HG02840 (cell line): ENCODE results near the gene ZNF202.
"Not testable (repeated sequence)": the region's sequence is repeated elsewhere in the genome, so short reads cannot be mapped to it uniquely, and the experiment has no call there.

ENCODE experiments used
- ATAC-seq: cut with Tn5 transposase; IDR thresholded peaks from one replicate; pipeline ENCODE4 v1.9.1; 2021; ENCODE audit warnings: mild to moderate bottlenecking, moderate library complexity, moderate number of reproducible peaks; ENCODE audit not compliant: unreplicated experiment, low FRiP score

ZNF202 gene

DNA sequence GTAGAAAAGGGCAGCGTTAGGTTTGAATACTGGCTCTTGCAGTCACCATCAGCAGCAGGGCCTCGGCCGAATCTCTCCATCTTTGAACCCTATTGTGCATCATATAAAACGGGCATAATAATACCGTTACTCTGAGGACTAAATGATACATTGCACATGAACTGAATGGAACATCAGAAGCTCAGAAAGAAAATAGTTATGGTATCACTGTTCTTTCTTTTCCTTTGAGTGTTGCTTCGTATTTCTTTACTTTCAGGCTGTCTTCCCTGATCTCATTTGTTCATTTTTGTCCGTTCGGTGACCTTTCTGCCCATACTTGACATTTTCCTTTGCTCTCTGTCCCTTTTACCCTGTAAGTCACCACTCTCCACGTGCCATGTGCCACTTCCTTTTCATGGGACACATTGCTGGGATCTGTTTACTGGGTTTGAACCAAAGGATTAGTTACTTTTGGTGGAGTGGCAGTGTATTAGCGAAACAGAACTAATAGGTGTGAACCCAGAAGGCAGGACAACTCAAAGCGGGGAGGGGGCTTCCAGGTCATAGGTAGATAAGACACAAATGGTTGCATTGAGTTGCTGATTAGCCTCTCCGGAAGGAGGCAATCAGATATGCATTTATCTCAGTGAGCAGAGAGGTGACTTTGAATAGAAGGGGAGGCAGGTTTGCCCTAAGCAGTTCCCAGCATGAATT, 717 bp upstream of the ZNF202 start:
- no peak for ATAC-seq

DNA sequence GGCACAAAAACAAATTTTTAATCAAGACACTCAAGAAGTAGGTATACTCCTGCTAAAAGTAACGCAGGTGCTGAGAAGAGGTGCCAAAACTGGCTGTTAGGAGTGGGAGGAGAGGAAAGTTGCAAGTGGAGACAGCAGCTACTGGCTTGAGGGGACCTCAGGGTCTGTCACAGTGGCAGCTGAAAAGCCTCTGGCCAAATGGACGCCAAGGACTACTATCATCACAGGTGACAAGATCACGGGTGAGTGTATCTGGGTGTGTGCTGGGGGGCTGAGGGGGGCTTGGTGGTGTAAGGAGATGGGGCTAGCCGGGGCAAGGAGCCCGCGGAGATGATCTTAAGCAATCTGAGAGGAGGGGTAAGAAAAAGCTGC, 687 bp downstream of the ZNF202 start:
- ATAC-seq = peak; percentile 0

DNA sequence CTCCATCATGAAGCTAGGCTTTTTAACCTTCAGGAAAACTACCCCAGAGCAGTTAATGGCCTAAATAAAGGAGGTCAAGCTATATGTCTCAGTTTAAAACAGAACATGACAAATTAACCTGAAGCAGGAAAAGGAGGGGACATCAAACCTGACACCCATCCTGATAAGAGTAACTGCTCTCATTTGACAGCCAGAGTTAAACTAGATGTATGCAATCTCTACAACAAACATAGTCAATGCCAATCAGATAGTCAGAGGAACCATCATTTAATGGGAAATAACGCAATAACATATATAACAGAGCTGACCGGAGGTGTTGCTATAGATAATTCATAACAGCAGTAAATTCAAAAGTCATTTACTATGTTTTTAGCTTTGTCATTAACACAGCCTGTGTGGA, 3.1 kb downstream of the ZNF202 start:
- ATAC-seq = no peak

DNA sequence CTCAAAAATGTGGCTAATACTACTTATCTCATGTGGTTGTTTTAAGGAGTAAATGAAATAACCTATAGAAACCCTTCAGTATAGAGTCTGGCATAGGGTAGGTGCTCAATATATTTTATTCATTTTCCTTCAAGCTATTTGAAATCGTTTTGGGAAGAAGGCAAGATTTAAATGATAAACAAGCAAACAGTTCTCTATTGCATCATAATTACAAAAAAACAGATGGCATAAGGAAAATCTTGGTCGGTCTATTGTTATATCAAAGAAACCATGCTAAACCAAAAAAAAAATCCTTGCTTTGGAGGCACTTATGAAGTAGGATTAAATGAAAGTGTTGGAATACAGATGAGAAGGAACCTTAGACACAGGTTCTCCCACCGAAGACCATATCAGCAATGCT, 4.7 kb downstream of the ZNF202 start:
- no peak for ATAC-seq

DNA sequence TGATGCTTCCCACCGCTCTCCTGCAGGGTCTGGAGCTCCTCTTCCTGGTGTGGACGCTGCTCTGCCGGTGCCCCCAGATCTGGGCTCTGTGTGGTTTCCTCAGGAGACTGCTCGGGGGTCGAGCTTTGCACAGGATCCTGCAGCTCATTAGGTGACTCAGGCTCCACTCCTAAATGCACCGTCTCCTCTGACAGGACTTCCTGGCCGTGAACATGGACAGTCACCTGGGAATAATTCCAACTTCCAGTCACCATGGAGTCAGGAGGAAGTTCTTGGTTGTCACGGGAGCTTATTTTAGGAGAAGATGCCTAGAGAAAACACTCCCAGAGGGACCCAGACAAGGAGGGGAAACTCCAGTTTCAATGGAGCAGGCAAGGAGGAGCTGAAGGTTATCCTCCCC, 11.9 kb downstream of the ZNF202 start:
- ATAC-seq = no peak

DNA sequence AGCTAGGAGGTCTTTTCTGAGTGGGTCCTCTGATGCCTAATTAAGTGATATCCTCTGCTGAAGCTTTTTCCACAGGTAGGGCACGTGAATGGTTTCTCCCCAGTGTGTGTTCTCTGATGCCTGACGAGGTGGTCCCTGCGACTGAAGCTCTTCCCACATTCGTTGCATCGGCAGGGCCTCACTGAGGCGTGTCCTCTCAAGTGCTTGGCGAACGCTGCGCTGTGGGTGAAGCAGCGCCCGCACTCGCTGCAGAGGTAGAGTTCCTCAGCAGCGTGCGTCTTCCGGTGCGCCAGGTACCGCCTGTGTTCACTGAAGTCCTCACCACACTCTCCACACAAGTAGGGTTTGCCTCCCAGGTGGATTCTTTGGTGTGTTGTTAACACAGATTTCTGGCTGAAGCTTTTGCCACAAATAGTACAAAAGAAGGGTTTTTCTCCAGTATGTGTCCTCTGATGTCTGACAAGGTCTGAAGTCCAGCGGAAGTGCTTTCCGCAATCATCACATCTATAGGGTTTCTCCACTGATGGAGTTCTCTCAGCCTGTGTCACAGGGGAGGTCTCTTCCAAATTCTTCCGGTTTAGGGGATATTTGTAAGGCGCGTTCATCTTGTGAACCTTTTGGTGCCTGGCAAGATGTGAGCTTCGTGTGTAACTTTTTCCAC, 15.3 kb downstream of the ZNF202 start:
- no peak for ATAC-seq

DNA sequence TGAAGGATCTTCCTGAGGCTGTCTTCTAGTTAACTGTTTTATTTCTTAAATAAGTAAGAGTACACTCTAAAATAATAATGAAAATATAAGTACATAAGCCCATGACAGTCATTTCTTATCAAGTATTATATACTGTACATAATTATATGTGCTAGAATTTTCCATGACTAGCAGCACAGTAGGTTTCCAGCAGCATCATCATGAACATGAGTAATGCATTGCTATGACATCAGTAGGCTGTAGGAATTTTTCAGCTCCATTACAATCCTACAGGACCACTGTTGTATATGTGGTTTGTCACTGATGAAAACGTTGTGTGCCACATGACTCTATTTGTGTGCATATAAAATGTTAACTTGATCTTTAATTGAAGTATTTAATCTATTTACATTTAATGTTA, 22.0 kb downstream of the ZNF202 start:
- ATAC-seq = no peak

DNA sequence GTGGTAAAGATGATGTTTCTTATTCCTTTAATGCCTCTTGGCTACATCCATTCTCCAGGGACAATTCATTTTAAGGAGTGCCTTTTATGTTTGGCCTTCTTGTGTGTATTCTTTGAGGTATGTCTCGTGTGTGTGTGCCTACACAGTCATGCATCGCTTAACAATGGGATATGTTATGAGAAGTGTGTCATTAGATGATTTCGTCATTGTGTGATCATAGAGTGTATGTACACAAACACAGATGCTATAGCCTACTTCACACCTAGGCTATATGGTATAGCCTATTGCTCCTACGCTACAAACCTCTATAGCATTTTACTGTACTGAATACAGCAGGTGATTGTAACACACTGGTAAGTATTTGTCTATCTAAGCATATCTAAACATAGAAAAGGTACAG, 23.0 kb downstream of the ZNF202 start:
- no peak for ATAC-seq

DNA sequence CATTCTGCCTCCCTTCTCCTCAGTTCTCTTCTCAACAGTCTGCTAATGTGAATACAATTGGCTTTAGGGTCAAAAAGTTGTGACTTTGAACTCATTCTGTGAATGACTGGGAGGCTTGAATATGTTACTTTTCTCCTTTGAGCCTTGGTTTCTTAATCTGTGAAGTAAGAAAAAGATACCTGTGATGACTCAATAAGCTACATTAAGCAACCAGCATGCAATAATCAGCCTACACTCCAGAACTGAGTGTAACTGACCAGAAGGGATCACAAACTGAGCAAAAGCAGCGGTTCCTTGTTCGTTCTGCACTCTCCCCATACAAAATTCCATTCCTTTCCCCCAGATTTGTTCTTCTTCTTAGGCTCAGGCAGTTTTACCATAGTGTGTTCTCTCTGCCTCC, 23.4 kb downstream of the ZNF202 start:
- ATAC-seq = no peak

DNA sequence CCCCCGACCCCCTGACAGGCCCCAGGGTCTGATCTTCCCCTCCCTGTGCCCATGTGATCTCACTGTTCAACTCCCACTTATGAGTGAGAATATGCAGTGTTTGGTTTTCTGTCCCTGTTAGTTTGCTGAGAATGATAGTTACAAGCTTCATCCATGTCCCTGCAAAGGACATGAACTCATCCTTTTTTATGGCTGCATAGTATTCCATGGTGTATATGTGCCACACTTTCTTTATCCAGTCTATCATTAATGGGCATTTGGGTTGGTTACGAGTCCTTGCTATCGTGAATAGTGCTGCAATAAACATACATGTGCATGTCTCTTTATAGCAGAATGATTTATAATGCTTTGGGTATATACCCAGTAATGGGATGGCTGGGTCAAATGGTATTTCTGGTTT, 28.8 kb downstream of the ZNF202 start:
- ATAC-seq = not testable (repeated sequence)

DNA sequence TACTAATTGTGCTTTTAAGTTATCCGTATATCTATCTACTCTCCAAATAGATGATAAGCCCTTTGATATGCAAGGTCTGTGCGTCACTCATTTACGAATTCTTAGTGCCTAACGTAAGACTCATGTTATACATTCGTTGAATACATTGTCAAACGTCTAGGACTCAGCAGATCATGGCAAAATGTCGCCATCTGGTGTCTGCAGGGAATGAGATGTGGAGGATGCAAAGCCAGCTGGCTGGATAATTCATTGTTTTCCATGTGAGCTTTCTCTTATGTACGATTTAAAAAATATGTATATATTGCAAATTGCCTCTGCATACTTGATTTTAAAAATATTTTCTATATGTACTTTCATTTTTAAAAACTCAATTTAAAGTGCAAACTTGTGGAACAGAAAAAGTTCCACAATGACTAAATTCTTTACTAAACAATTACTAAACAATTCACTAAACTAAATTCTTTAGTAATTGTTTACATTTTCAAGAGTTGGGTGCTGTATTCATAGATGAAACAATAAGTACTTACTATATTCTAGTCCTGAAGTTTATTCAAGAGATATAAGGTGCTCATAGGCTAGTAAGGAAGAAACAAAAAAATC, 33.8 kb downstream of the ZNF202 start:
- no peak for ATAC-seq

DNA sequence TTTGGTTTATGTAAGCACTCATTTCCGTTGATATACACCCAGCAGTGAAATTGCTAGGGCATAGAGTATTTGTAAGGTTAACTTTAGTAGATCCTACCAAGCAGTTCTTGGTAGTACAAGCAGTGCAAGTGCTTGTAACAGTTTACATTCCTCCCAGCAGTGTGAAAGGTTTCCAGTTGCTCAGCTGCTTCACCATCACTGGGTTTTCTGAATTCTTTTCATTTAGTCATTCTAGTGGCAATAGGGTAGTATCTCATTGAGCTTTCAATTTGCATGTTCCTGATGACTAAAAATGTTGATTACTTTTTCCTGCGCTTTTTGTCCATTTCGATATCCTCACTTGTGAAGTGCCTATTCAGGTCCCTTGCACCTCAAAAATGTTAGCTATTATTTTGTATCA, 34.3 kb downstream of the ZNF202 start:
- no peak for ATAC-seq

DNA sequence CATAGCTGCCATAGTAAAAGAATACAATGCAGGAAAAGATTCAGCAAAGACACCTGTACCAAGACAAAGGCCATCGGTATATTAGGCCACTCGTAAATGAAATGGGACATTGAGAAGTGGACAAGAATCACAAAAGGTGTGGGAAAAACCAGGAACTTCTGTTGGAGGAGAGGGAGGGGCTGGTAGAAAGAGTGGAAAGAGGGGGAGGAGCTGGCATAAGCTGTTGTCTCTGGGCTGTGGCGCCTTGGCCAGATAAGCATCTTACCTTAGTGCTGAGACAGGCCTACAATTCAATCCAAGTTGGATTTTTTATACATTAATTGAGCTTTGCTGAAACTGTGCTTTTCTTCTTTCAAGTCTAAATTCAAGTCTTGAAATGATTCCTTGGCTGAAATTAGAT, 37.1 kb downstream of the ZNF202 start:
- no peak for ATAC-seq

DNA sequence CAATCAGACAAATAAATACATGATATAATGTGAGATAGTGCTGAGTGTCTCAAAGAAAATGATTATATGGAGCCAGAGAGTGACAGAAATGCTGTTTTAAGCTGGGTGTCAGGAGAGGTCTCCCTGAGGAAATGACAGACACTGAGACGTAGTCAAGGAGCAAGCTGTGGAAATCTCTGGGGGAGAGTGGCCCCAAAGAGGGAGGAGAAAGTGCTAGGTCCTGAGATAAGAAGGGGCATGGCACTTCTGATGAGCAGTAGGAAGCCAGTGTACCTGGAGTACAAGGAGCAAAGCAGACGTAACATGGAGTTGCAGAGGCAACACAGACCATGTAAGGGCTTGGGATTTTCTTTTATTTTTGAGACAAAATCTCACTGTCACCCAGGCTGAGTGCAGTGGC, 38.8 kb downstream of the ZNF202 start:
- no peak for ATAC-seq

DNA sequence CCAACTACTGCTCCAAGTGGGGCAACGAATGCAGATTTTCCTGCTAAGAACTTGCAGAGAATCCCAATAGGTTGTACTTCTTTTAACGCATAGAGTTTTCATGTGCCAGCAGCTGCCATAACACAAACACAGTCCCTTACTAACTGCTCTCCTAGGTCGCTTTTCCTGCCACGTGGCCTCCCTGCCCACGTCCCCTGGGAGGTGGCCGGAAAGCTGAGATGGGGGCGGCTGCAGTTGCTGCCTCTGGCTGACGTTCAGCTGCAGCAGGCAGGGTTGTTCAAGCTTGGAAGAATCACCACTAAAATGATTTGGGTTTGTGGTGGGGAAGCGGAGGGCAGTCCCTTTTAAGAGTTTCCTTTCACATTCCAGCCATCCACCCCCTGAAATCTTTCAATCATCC, 39.3 kb downstream of the ZNF202 start:
- no peak for ATAC-seq

DNA sequence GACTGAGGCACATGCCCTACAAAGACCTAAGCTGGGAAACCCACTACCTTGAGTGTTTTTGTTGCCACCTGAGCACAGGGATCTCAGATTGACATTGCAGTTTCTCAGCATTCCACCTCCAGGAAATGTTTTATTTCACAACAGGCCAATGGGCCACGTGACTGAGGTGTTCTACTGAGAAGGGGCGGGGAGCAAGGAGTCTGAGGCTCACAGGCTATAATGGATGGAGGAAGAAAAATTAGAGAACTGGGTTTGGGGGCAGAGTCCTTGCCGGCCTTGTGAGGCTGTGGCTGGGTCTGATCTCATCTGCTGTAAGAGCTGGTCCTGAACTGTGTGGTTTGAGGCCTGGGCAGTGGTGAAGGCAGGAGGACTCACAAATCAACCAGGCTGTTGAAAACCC, 40.7 kb downstream of the ZNF202 start:
- no peak for ATAC-seq

DNA sequence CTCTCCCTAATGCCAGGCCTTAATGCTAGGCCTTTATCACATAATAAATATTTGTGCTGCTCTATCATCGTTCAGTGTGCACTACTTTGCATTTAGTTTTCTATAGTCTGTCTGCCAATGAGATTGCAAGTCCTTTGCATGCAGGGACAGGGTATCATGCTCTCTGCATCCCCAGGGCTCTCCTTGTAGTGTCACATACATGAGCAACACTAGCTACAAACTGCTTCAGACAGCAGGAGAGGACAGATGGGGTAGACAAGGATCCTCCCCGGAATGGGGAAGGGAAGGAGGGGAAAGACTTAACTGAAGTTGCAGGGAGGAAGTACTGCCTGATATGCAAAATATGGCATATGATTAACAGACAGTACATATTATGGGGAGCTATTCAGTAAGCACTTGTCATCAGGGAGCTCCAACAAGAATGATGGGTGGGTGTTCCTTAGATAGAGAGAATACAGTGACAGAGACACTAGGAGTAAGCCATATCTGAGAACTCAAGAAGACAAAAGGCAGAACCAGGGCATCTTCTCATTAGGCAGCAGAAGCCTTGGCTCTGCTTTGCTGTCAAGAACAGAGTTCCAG, 42.8 kb downstream of the ZNF202 start:
- ATAC-seq = no peak

DNA sequence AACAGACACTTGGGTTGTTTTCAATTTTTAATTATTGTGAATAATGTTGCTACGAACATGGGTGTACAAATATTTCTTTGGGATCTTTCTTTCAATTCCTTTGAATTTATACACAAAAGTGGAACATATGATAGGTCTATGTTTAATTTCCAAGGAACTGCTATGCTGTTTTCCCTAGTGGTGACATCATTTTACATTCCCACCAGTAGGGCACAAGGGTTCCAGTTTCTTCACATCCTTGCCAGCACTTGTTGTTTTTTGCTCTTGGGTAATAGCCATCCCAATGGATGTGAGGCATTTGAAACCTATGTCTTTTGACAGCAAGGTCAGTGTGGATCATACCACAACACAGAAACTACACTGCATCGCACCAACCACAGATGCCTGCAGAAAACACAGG, 45.3 kb downstream of the ZNF202 start:
- ATAC-seq = no peak

DNA sequence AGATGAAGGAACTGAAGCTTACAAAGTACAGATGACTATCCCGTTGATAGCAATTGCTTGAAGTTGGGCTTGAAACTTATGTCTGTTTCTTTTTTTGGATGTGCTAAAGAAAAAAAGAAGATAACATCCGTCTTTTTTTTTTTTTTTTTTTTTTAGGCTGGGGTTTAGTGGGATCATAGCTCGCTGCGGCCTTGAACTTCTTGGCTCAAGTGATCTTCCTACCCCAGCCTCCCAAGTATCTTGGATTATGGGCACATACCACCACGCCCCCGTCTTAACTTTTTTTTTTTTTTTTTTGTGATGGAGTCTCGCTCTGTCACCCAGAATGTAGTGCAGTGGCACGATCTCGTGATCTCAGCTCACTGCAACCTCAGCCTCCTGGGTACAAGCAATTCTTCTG, 46.2 kb downstream of the ZNF202 start:
- no peak for ATAC-seq

DNA sequence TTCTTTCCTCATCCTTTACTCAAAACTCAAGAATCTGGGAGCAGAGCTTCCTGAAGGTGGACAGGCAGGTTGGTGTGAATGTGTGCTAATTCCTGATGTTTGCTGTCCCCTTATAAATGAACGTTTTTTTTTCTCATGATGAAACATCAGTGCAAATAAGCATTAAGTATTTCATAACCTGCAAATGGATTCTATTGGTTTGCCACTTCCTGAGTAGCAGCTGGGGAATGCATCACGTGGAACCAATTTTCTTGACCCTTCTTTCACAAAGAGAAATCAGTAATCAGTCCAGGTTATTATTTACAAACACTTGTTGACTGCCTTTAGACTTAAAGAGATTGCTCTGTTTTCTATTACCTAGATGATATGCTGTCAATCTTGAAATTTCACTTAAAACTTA, 46.9 kb downstream of the ZNF202 start:
- no peak for ATAC-seq

DNA sequence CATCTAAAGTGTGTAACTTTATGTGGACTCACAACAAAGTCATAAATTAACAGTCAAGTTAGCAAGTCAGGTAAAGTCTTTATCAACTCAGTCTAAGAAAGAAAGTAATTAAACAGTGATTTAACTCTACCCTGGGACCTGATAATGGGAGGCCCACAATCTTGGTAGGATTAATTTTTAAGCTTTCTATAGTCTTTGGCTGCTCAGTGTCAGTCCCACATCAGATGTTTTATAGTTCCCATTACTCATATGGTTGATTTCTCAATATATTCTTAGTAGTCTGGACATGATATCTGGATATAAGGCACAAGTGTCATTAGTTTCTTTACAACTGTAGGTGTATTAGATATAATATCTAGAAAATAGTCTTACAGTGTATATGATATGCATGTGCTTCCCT, 48.5 kb downstream of the ZNF202 start:
- ATAC-seq = no peak

DNA sequence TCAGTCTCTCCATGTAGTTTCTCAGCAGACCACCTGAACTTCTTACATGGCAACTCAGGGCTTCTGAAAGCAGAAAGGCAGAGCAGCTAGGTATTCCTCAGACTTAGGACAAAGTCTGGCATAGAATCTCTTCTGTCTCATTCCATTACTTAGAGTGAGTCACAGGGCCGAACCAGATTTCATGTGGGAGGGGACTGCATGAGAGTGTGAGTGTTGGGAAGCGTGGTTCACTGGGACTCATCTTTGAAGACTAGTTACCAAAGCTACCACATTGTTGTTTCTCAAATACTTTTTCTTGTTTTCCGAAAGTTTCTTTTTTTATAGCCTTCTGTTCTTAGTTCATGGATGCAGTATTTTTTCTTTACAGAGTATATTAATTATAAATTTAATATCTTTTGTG, 51.0 kb downstream of the ZNF202 start:
- ATAC-seq = no peak
